Caki2 (cell line): Measurements from ENCODE around the gene KCTD15. TPM values are rescaled to one million over a fixed set of nuclear protein-coding genes. Genes with fewer than 3 reads are reported as not detected.

Experiments used
- DNase-seq: peaks from one replicate; pipeline ENCODE4 v3.0.0-alpha.2; 2015; ENCODE audit warnings: low read depth
- in situ Hi-C: cut with HindIII; loops from 2 replicates; pipeline ENCODE4 v1.10.0; 2016; ENCODE audit warnings: low sequenced_read_pairs, low pct_unique_long_range_greater_than_20kb, mixed read lengths
- total RNA-seq: library from RNA; depleted of rRNA; stranded (reverse); fragments of >200 nt; shearing (Covaris generic); gene quantifications from 2 replicates; pipeline ENCODE4 v1.2.3, GENCODE V29; 2014; ENCODE audit warnings: low replicate concordance

Gene KCTD15
- total RNA-seq, 1 experiment from 2014 or later = 193 TPM

DNA sequence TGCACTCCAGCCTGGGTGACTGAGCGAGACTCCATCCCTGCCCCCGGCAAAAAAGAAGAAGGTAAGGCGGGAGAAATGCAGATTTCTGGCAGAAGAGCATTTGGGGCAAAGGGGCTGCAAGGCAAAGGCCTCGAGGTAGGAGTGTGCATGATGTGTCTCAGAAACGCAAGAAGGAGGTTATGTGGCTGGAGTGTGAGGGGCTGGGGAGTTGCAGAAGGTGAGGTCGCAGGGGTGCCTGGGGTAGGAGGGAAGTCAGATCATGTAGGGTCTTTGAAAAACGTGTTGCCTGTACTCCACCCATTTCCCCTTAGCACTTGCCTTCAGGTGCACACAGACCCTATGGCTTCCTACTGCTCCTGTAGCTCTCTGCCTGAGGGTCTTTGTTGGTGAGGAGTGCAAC lies 29.9 kb downstream of the KCTD15 start:
- in situ Hi-C loops = no loop called here
- no peak for DNase-seq

DNA sequence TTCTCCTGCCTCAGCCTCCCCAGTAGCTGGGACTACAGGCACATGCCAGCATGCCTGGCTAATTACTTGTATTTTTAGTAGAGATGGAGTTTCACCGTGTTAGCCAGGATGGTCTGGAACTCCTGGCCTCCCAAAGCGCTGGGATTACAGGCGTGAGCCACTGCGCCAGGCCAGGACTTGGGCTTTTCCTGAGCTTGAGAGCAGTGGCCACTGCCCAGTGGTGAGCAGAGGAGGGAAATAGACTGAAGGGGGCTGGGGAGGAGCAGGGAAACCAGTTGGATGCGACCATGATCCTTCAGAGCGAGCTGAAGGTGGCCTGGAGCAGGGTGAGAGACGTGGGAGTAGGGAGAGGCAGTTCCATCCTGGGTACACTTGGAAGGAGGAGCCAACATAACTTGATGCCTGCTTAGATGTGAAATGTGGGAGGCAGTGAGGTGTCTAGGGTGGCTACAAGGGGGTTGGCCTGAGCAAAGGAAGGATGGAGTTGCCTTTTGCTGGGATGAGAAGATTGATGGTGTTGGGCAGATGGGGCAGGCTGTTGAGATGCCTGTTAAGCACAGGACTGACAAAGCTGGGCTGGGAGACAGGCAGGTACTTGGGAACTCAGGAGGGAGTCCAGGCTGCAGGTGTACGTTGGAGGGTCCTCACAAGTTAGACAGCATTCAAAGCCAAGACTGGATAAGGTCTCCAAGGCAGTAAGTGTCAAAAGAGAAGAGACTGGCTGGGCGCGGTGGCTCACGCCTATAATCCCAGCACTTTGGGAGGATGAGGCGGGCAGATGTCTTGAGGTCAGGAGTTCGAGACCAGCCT lies 31.8 kb downstream of the KCTD15 start:
- no peak for DNase-seq
- in situ Hi-C loops = no loop called here

DNA sequence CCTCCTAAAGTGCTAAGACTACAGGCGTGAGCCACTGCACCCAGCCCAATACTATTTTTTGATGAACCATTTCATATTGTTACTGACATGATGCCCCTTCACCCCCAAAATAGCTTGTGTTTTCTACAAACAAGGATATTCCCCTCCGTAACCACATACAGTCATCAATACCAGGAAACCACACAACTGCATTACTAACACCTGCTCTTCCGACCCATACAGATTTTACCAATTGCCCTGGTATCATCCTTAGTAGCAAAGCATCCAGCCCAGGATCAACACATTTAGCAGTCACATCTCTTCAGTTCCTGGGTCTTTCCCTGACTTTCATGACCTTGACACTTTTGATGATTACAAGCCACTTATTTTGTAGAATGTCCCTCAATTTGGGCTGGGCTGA lies 33.6 kb downstream of the KCTD15 start:
- in situ Hi-C loops = no loop called here

DNA sequence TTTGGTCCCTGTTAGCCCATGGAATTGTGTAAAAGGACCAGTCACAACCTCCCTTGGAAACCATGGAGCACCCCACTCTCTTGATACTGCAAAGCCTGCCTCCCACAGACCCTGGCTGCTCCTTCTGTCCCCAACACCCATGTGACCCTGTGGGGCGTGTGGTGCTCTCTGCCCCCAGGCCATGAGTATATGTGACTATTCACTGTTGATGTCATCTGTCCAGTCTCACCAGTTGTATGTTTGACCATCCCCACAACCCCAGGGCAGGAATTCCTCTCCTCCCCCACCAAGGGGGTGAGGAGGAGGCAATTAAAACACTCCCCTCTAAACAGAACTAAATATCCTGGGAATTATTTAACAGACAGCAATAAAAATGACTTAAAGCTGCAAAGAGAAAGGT lies 35.2 kb downstream of the KCTD15 start:
- no peak for DNase-seq
- in situ Hi-C loops = no loop called here

More for the DNA sequence above, 33.6 kb downstream of the KCTD15 start:
- DNase-seq = no peak

DNA sequence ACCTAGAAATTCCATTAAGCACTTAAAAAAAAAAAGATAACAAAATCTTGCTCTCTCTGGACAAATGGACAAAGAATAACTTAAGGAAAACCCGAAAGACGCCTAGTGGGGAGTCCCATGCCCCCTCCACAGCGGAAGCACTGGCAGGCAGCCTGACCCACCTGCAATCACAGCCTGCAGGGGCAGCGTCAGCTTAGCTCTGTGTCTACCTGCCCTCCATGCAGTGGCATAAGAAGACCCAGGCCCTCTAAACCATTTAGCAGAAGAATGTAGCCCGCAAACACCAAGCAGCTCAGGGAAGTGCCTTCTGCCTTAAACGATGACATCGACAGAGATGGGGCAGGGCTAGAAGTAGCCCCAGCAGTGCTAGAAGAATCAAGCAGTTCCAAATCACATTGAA lies 36.0 kb downstream of the KCTD15 start:
- in situ Hi-C loops = no loop called here
- no peak for DNase-seq

DNA sequence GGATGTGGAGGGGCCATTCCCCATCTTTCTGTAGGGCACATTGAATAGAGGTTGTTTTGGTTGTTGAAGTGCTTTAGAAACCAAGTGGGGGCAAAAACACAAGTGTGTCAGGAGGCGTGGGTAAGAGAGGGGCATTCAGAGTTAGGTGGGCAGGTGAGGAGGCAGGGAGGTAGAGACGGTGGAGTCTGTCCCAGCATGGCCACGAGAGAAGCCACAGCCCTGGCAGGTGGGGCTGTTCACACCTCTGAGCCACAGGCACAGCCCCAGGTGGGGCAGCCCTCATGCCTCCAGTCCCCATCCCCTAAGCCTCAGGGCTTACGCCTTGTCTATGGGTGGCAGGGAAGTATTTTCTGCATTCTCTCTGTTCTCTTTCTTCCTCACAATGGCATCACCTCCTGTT lies 43.7 kb downstream of the KCTD15 start:
- in situ Hi-C loops = no loop called here
- no peak for DNase-seq

DNA sequence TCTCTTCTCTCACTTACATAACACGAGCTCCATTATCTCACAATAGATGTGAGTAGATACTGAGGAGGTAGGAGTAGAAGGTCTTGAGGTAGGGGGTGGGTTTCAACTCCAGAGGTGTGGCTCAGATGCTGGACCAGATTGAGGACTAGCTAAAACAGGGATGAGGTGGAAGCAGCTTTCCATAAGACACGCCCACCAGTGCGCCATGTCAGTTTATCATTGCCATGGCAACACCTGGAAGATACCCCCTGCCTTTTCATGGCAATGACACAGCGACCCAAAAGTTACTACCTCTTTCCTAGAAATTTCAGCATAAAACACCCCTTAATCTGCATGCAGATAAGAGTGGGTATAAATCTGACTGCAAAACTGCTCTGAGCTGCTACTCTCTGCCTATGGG lies 44.1 kb downstream of the KCTD15 start:
- DNase-seq = no peak
- in situ Hi-C loops = no loop called here

DNA sequence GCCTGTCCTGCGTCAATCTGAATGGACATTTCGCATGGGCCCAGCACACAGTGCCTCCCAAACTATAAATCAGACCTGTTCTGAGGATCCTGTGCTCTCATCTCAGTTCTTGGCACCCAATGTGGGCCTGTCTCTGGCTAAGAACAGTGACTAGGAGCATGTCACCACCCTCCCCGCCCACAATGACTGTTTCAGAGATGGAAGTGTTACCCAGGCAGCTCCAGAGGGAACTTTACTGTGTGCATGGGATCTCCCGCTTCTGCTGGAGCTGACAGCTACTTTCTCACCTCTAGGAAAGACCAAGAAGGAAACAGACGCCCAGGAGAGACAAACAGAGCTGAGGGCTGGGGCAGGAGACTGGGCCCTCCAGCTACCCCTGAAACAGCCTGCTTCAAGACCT lies 45.0 kb downstream of the KCTD15 start:
- DNase-seq = no peak
- in situ Hi-C loops = no loop called here

DNA sequence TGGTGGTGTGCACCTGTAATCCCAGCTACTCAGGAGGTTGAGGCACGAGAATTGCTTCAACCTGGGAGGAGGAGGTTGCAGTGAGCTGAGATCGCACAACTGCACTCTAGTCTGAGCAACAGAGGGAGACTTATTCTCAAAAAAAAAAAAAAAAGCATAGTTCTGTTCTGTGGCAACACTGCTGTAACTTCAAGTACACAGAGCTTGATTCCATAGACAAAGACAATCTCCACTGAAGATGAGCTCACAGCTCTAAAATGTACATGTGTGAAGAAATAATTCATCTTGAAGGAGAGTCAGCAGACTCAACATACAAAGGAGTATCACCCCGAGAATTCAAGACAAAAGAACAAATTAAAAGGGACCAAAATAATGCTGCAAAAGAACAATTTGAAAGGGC lies 47.8 kb downstream of the KCTD15 start:
- in situ Hi-C loops = no loop called here

DNA sequence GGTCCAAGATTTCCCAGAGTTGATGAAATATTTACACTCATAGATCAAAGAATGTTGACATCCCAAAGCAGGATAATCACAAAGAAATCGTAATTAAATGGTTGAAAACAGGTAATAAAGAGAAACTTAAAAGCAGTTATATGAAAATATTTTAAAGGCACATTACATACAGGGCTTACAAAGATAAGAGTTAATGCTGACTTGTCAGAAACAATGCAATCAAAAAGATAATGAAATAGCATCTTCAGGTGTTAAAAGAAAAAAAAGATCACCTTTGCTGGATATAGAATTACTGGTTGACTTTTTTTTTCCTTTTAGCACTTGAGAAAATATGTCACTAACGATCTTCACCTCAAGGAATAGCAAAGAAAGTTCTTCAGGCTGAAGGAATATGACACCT lies 48.8 kb downstream of the KCTD15 start:
- in situ Hi-C loops = no loop called here
- DNase-seq = no peak

More for the DNA sequence above, 47.8 kb downstream of the KCTD15 start:
- no peak for DNase-seq

DNA sequence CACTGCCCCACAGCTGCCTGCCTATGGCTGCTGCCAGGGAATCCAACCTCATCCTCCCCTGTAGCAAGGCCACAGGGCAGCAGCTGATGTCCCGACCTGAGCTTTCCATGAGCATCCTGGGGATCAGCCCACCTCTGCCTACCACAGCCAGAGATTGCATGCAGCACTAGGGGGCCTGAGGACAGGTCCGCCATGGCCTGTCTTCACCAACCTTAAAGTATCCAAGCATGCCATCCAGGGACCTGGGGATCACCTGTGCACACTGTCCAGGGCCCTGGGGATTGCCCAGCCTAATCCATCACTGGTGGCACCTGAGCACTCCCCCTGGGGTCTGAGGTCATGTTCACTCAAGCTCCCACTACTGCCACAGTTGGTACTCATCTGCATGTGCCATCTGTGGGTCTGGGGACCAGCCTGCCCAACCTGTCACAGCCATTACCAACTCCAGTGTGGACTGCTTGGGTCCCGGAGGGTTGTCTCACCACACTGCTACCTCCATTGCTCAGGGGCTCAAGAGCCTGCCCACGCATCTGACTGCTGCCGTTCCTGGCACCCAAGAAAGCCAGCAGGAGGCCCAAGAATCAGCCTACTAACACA lies 53.0 kb downstream of the KCTD15 start:
- no peak for DNase-seq
- in situ Hi-C loops = no loop called here

DNA sequence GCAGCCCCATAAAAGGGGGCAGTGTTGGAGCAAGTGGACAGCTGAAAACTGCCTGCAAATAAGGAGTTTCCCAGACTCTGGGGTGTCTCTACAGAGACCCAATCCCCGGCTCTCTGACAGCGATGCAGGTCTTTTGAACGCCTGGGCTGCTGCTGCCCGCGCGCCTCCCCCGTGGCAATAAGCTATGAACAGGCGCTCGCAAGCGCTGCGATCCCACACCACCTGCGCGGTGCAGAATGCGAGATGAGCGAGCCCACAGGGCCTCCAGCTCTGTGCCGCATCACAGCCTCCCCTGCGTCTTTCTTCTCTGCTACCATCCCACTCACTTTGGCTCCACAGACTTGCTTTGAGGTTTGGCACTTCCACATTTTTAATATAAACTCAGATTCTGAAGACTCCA lies 62.3 kb downstream of the KCTD15 start:
- DNase-seq = no peak
- in situ Hi-C loops = no loop called here

DNA sequence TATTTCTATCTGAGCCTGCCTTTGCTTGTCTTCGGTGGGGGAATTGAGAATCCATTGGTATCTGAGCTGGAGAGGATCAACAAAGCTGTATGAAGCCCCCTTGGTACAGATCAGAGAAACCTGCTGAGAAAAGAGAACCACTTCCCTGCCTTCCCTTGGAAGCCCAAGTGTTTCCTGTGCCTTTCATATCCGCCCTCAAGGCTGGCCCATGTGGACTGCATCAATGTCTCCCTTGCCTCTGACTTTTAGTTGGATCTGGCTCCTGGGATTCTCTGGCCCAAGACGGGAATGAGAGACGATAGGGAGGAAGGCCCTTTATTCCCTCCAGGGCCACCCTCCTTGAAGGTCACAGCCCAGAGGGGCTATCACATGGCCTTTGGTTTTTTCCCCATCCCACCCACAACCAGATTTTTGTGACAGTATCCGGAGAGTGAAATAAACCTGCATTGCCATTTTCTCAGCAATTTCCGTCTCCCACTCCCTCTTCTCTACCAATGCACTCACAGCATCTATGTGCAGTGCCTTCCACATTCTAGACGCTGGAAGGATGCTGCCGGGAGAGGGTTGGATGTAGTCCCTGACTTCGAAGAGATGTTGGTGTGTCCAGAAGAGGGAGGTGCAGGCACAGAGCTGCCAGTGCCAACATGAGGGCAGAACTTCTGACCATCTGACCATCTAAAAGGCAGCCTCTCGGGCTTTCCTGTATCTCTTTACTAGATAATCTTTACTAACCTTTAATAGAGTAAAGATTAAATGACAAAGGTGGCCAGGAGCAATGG lies 63.8 kb downstream of the KCTD15 start:
- in situ Hi-C loops = no loop called here

DNA sequence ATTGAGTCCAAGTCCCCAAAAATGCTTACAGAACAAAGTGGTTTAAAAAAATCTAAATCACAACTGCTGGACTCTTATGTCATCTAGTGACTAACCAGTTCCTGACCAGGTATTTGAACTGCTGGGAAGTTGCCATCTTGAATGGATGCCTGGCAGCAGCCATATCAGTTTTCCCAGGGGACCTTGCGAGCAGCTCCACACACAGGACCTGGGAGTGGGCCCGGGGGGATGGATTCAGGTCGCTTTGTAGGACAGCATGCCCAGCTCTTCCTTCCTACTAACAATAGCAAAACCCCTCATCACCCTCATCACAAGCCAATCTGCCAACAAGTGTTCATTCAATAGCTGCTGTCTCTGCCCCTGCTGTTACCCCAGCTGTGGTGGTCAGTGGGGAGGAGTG lies 65.3 kb downstream of the KCTD15 start:
- in situ Hi-C loops = no loop called here
- DNase-seq = no peak

More for the DNA sequence above, 63.8 kb downstream of the KCTD15 start:
- DNase-seq = no peak

DNA sequence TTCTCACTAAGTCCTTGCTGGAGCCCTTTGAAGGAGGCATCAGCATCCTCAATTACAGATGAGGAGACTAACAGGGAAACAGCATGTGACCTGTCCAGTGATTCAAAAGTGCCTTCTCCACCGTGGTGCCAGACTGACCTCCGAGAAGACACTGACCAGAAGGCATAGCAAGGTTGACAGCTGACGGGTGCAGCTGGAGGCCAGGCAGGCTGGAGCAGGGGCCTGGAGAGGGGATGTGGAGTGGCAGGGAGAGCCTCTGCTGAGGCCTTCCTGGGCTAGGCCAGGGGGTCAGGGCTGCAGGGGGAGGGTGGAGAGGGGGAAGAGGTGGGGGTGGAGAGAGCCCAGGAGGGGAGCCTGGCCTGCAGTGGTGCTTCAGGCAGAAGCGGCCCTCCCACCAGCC lies 66.3 kb downstream of the KCTD15 start:
- in situ Hi-C loops = no loop called here
- DNase-seq = no peak

DNA sequence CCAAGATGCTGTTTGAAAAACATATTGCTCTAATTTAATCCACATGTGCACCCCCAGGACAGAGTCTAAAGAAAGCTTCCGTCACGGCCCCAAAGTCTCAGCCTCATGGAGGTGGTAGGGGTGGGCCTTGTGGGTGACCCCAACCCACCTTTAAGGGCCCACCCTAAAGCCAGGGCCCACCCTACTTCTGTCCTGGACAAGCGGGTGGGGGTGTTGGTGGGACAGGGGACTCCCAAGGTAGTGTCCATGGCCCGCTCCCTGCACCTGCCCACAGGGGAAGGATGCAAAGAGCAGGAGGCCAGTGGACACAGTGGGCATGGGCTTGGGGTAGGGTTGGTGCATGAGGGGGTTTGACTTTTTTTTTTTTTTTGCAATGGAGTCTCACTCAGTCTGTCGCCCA lies 66.8 kb downstream of the KCTD15 start:
- in situ Hi-C loops = no loop called here
- DNase-seq = no peak

DNA sequence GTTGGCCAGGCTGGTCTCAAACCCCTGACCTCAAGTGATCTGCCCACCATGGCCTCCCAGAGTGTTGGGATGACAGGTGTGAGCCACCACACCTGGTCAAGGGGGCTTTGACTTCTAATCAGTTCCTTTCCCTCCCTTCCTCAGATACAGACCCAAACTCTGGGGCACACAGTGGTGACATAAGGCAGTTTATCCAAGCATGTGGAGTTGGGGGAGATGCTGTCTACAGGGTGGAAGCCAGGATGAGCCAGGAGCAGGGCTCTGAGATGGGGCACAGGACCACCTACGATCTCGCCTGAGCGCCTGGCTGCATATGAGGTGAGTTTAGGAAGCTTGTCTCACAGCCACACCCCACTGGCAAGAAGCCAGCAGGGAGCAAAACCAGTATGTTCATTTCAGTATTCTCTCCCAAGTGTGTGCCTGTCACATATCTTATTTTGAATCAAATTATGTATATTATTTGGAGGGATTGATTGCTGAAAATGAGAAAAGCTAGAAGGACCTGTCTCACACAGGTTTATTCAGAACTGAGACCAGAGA lies 67.7 kb downstream of the KCTD15 start:
- DNase-seq = no peak
- in situ Hi-C loops = no loop called here

DNA sequence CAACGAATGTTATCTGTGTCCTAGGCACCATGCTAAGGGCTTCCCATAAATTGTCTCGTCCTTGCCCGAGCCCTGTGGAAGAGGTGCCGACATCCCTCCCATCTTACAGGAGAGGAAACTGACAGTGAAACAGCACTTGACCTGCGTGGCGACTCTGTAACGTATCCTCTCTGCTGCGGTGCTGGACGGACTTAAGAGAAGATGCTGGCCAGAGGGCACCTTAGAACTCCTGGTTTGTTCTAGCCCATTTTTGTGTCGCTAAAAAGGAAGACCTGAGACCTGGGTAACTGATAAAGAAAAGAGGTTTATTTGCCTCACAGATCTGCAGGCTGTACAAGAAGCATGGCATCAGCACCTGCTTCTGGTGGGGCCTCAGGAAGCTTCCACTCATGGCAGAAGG lies 68.6 kb downstream of the KCTD15 start:
- DNase-seq = no peak
- in situ Hi-C loops = no loop called here
